Measurements from ENCODE around the gene OR2F1.
"Not testable (repeated sequence)": the region's sequence is repeated elsewhere in the genome, so short reads cannot be mapped to it uniquely, and the experiment has no call there.

Gene OR2F1

GRCh38 chr7:144006029-144006691, 51.5 kb downstream of the OR2F1 start:
- ATAC-seq, result no peak

GRCh38 chr7:144006692-144007042, 52.0 kb downstream of the OR2F1 start:
- TF ChIP-seq TOX (CRISPR knock-in tag; IDR thresholded peaks at IDR 0.05; ENCODE audit: borderline replicate concordance), result no peak
- TF ChIP-seq CREB5 (CRISPR knock-in tag; IDR thresholded peaks at IDR 0.05; ENCODE audit: low read depth), result no peak
- TF ChIP-seq ZNF8 (CRISPR knock-in tag; IDR thresholded peaks at IDR 0.05), result no peak
- no peak for TF ChIP-seq SNAI2 (CRISPR knock-in tag; IDR thresholded peaks at IDR 0.05)
- TF ChIP-seq ZNF70 (CRISPR knock-in tag; IDR thresholded peaks at IDR 0.05), result no peak
- no peak for ATAC-seq

More at GRCh38 chr7:144006029-144006691, 51.5 kb downstream of the OR2F1 start:
- TF ChIP-seq PPARA (CRISPR knock-in tag; IDR thresholded peaks at IDR 0.05; ENCODE audit: borderline replicate concordance) (no peak), BACH2 (CRISPR knock-in tag; IDR thresholded peaks at IDR 0.05; ENCODE audit: borderline replicate concordance) (no peak), CSRNP3 (CRISPR knock-in tag; IDR thresholded peaks at IDR 0.05) (no peak), TOX (CRISPR knock-in tag; IDR thresholded peaks at IDR 0.05; ENCODE audit: borderline replicate concordance) (no peak), ZNF565 (CRISPR knock-in tag; conservative IDR thresholded peaks at IDR 0.05; ENCODE audit: low read depth) (no peak), CSDC2 (CRISPR knock-in tag; IDR thresholded peaks at IDR 0.05) (no peak), ZNF8 (CRISPR knock-in tag; IDR thresholded peaks at IDR 0.05) (no peak), CREB5 (CRISPR knock-in tag; IDR thresholded peaks at IDR 0.05; ENCODE audit: low read depth) (no peak), ZNF70 (CRISPR knock-in tag; IDR thresholded peaks at IDR 0.05) (no peak), RARB (CRISPR knock-in tag; IDR thresholded peaks at IDR 0.05) (no peak), TSHZ2 (CRISPR knock-in tag; IDR thresholded peaks at IDR 0.05) (no peak), ZFP3 (CRISPR knock-in tag; IDR thresholded peaks at IDR 0.05) (no peak), ESRRG (CRISPR knock-in tag; IDR thresholded peaks at IDR 0.05) (no peak), SNAI2 (CRISPR knock-in tag; IDR thresholded peaks at IDR 0.05) (no peak), POU6F1 (CRISPR knock-in tag; IDR thresholded peaks at IDR 0.05; ENCODE audit: borderline replicate concordance, low read depth) (no peak), ISL1 (CRISPR knock-in tag; IDR thresholded peaks at IDR 0.05) (no peak), OSR1 (CRISPR knock-in tag; IDR thresholded peaks at IDR 0.05) (no peak), GLIS3 (CRISPR knock-in tag; IDR thresholded peaks at IDR 0.05) (no peak)

- no peak for TF ChIP-seq ZC3H10 (CRISPR knock-in tag; IDR thresholded peaks at IDR 0.05)
- ATAC-seq, result no peak
Measured at GRCh38 chr7:144009361-144009760, 54.7 kb downstream of the OR2F1 start.

GRCh38 chr7:144010061-144010460, 55.4 kb downstream of the OR2F1 start:
- not testable (repeated sequence) for ATAC-seq

- not testable (repeated sequence) for ATAC-seq
Measured at GRCh38 chr7:144010821-144011220, 56.2 kb downstream of the OR2F1 start.
